ENCODE measurements around the gene TMEM120B. TPM values are rescaled to one million over a fixed set of nuclear protein-coding genes. Genes with fewer than 3 reads are reported as not detected.

The TMEM120B gene
- total RNA-seq, 1 experiment from 2014 or later, result 14.2 TPM

GRCh38 chr12:121813951-121814350 is 101.4 kb downstream of the TMEM120B start:
- Mint-ChIP-seq H3K9me3 (ENCODE audit: unreplicated experiment) (no peaks in the 10 kb centered on the region), H3K27ac (ENCODE audit: low read depth, unreplicated experiment) (no peak overlapping the region), H3K36me3 (ENCODE audit: insufficient read depth, unreplicated experiment) (peaks cover 54% of the 10 kb centered on the region), H3K4me3 (ENCODE audit: unreplicated experiment) (peak overlapping the region; percentile 82), H3K4me1 (ENCODE audit: insufficient read depth, unreplicated experiment) (peaks cover 28% of the 10 kb centered on the region), H3K27me3 (ENCODE audit: insufficient read depth, unreplicated experiment) (no peaks in the 10 kb centered on the region)
- no peak for TF ChIP-seq CTCF (IDR thresholded peaks at IDR 0.05; ENCODE audit: unreplicated experiment)
- no peak for DNase-seq (ENCODE audit: unreplicated experiment)
- intact Hi-C loops (cut with micrococcal nuclease), result no loop called here
- CTCF ChIA-PET, result interaction anchor here (1.8 to 16.6 kb wide), 2 partner anchors 18 to 37 kb away, joined by 4 to 390 read pairs; partner anchors contain the start of gene RHOF
- BruUV-seq (replicated peaks), result no TSS peak
- POLR2A ChIA-PET, result interaction anchor here (1.3 to 12.4 kb wide), 2 partner anchors 15 to 17 kb away, joined by 3 to 344 read pairs; partner anchors contain the start of genes RHOF and SETD1B

GRCh38 chr12:121814429-121815119 is 102.0 kb downstream of the TMEM120B start:
- CTCF ChIA-PET, result interaction anchor here (0.5 to 16.6 kb wide), 5 partner anchors 19 to 170 kb away, joined by 3 to 390 read pairs (median 4); partner anchors contain the start of gene RHOF
- no peak for DNase-seq (ENCODE audit: unreplicated experiment)
- Mint-ChIP-seq H3K4me1 (ENCODE audit: insufficient read depth, unreplicated experiment) (peaks cover 28% of the 10 kb centered on the region), H3K27ac (ENCODE audit: low read depth, unreplicated experiment) (no peak overlapping the region), H3K9me3 (ENCODE audit: unreplicated experiment) (no peaks in the 10 kb centered on the region), H3K4me3 (ENCODE audit: unreplicated experiment) (no peak overlapping the region), H3K36me3 (ENCODE audit: insufficient read depth, unreplicated experiment) (peaks cover 54% of the 10 kb centered on the region), H3K27me3 (ENCODE audit: insufficient read depth, unreplicated experiment) (no peaks in the 10 kb centered on the region)
- TF ChIP-seq CTCF (IDR thresholded peaks at IDR 0.05; ENCODE audit: unreplicated experiment), result no peak
- intact Hi-C loops (cut with micrococcal nuclease), result no loop called here
- BruUV-seq (replicated peaks), result no TSS peak
- POLR2A ChIA-PET, result interaction anchor here (1.3 to 12.4 kb wide), 2 partner anchors 9 to 18 kb away, joined by 3 to 344 read pairs; partner anchors contain the start of genes RHOF and SETD1B

- H3K4me1 Mint-ChIP-seq (ENCODE audit: insufficient read depth, unreplicated experiment), result peaks cover 28% of the 10 kb centered on the region
- no peak overlapping the region for H3K27ac Mint-ChIP-seq (ENCODE audit: low read depth, unreplicated experiment)
- no peak overlapping the region for H3K4me3 Mint-ChIP-seq (ENCODE audit: unreplicated experiment)
- peaks cover 56% of the 10 kb centered on the region for H3K36me3 Mint-ChIP-seq (ENCODE audit: insufficient read depth, unreplicated experiment)
- intact Hi-C loops (cut with micrococcal nuclease), result no loop called here
- ChIA-PET POLR2A (interaction anchor here (1.3 kb wide), 1 partner anchor 9 kb away, joined by 3 read pairs; no protein-coding TSS in a partner anchor), CTCF (interaction anchor here (0.5 to 16.6 kb wide), 6 partner anchors 20 to 170 kb away, joined by 3 to 390 read pairs (median 4); partner anchors contain the start of gene RHOF)
- no TSS peak for BruUV-seq (replicated peaks)
- no peak for TF ChIP-seq CTCF (IDR thresholded peaks at IDR 0.05; ENCODE audit: unreplicated experiment)
- no peaks in the 10 kb centered on the region for H3K9me3 Mint-ChIP-seq (ENCODE audit: unreplicated experiment)
- no peak for DNase-seq (ENCODE audit: unreplicated experiment)
- H3K27me3 Mint-ChIP-seq (ENCODE audit: insufficient read depth, unreplicated experiment), result no peaks in the 10 kb centered on the region
Measured at GRCh38 chr12:121815263-121815662, 102.7 kb downstream of the TMEM120B start.

- intact Hi-C loops (cut with micrococcal nuclease), result no loop called here
- ChIA-PET POLR2A (interaction anchor here (1.2 kb wide), 1 partner anchor 22 kb away, joined by 3 read pairs; no protein-coding TSS in a partner anchor), CTCF (interaction anchor here (0.6 to 16.6 kb wide), 3 partner anchors 21 to 264 kb away, joined by 3 to 390 read pairs (median 4); partner anchors contain the start of gene RHOF)
- BruUV-seq (replicated peaks), result no TSS peak
- Mint-ChIP-seq H3K9me3 (ENCODE audit: unreplicated experiment) (no peaks in the 10 kb centered on the region), H3K36me3 (ENCODE audit: insufficient read depth, unreplicated experiment) (peaks cover 62% of the 10 kb centered on the region), H3K4me3 (ENCODE audit: unreplicated experiment) (no peak overlapping the region), H3K27me3 (ENCODE audit: insufficient read depth, unreplicated experiment) (no peaks in the 10 kb centered on the region), H3K27ac (ENCODE audit: low read depth, unreplicated experiment) (no peak overlapping the region), H3K4me1 (ENCODE audit: insufficient read depth, unreplicated experiment) (peaks cover 17% of the 10 kb centered on the region)
- no peak for TF ChIP-seq CTCF (IDR thresholded peaks at IDR 0.05; ENCODE audit: unreplicated experiment)
- DNase-seq (ENCODE audit: unreplicated experiment), result no peak
Measured at GRCh38 chr12:121816925-121817647, 104.5 kb downstream of the TMEM120B start.
